KMS-11 (cell line): ENCODE data around the gene CARD10.

Source experiments
- H2AFZ ChIP-seq: fragments of 200-600 bp; sonication (generic); 2 replicates; pipeline ENCODE4 v1.6.1; 2016; ENCODE audit warnings: antibody characterized with exemption, mixed run types, low read depth
- H3K27ac ChIP-seq: fragments of 200-600 bp; sonication (generic); 2 replicates; pipeline ENCODE4 v1.6.1; 2016; ENCODE audit warnings: mild to moderate bottlenecking, mixed run types
- H3K27me3 ChIP-seq: fragments of 200-600 bp; sonication (generic); 2 replicates; pipeline ENCODE4 v1.6.1; 2017; ENCODE audit warnings: mild to moderate bottlenecking, low read depth, mixed run types, moderate library complexity; ENCODE audit not compliant: insufficient read depth
- H3K36me3 ChIP-seq: fragments of 200-600 bp; sonication (generic); 2 replicates; pipeline ENCODE4 v1.6.1; 2017; ENCODE audit warnings: mild to moderate bottlenecking, mixed run types; ENCODE audit not compliant: insufficient read depth
- H3K4me1 ChIP-seq: fragments of 200-600 bp; sonication (generic); 2 replicates; pipeline ENCODE4 v1.6.1; 2016; ENCODE audit warnings: mild to moderate bottlenecking, low read depth, mixed run types; ENCODE audit not compliant: poor library complexity, severe bottlenecking
- H3K4me2 ChIP-seq: fragments of 200-600 bp; sonication (generic); 2 replicates; pipeline ENCODE4 v1.7.0; 2016; ENCODE audit warnings: mild to moderate bottlenecking, mixed run types
- H3K4me3 ChIP-seq: fragments of 200-600 bp; sonication (generic); IDR thresholded peaks from 2 replicates; pipeline ENCODE4 v1.6.1; 2017; ENCODE audit warnings: low read depth, low read length, mixed read lengths; ENCODE audit not compliant: insufficient read depth
- H3K79me2 ChIP-seq: fragments of 200-600 bp; sonication (generic); 2 replicates; pipeline ENCODE4 v1.6.1; 2016; ENCODE audit warnings: low read depth, mixed run types; ENCODE audit not compliant: insufficient read depth
- H3K9ac ChIP-seq: fragments of 200-600 bp; sonication (generic); 2 replicates; pipeline ENCODE4 v1.6.1; 2016; ENCODE audit warnings: mild to moderate bottlenecking, mixed run types
- H4K20me1 ChIP-seq: fragments of 200-600 bp; sonication (generic); 2 replicates; pipeline ENCODE4 v1.6.1; 2016; ENCODE audit warnings: mild to moderate bottlenecking, mixed run types; ENCODE audit not compliant: insufficient read depth
- CTCF ChIP-seq: fragments of 200-600 bp; sonication (generic); conservative IDR thresholded peaks from 2 replicates; pipeline ENCODE4 v1.6.1; 2017; ENCODE audit warnings: low read depth, mild to moderate bottlenecking, antibody characterized with exemption, low read length, moderate library complexity, mixed read lengths

The CARD10 gene

GRCh38 chr22:37566329-37566837, 47.2 kb upstream of the CARD10 start:
- TF ChIP-seq CTCF, result no peak

GRCh38 chr22:37565830-37566229, 46.6 kb upstream of the CARD10 start:
- H3K4me2 ChIP-seq, result no peak overlapping the region
- H3K4me3 ChIP-seq, result no peak overlapping the region
- H3K36me3 ChIP-seq, result no peaks in the 10 kb centered on the region
- no peak overlapping the region for H3K9ac ChIP-seq
- no peak overlapping the region for H3K27ac ChIP-seq
- no peaks in the 10 kb centered on the region for H4K20me1 ChIP-seq
- no peaks in the 10 kb centered on the region for H3K79me2 ChIP-seq
- peaks cover 51% of the 10 kb centered on the region for H3K27me3 ChIP-seq
- no peak for TF ChIP-seq CTCF
- peaks cover 16% of the 10 kb centered on the region for H3K4me1 ChIP-seq
- H2AFZ ChIP-seq, result no peak overlapping the region

More at GRCh38 chr22:37566329-37566837, 47.2 kb upstream of the CARD10 start:
- no peaks in the 10 kb centered on the region for H4K20me1 ChIP-seq
- H3K27ac ChIP-seq, result no peak overlapping the region
- H3K9ac ChIP-seq, result no peak overlapping the region
- H2AFZ ChIP-seq, result no peak overlapping the region
- no peaks in the 10 kb centered on the region for H3K79me2 ChIP-seq
- H3K4me1 ChIP-seq, result peaks cover 15% of the 10 kb centered on the region
- peak overlapping the region; percentile 29; the same call in 1 of the 2 replicates for H3K4me2 ChIP-seq
- H3K36me3 ChIP-seq, result no peaks in the 10 kb centered on the region
- peaks cover 46% of the 10 kb centered on the region for H3K27me3 ChIP-seq
- no peak overlapping the region for H3K4me3 ChIP-seq

GRCh38 chr22:37564111-37564711, 45.0 kb upstream of the CARD10 start:
- Histone ChIP-seq H3K79me2 (no peaks in the 10 kb centered on the region), H3K27ac (no peak overlapping the region), H3K27me3 (peaks cover 47% of the 10 kb centered on the region), H4K20me1 (no peaks in the 10 kb centered on the region), H3K4me2 (no peak overlapping the region), H3K4me1 (peaks cover 16% of the 10 kb centered on the region), H3K9ac (no peak overlapping the region), H2AFZ (no peak overlapping the region), H3K36me3 (no peaks in the 10 kb centered on the region), H3K4me3 (no peak overlapping the region)
- no peak for TF ChIP-seq CTCF

GRCh38 chr22:37563153-37564081, 44.2 kb upstream of the CARD10 start:
- no peak overlapping the region for H3K4me3 ChIP-seq
- H3K79me2 ChIP-seq, result no peaks in the 10 kb centered on the region
- H3K9ac ChIP-seq, result no peak overlapping the region
- no peak for TF ChIP-seq CTCF
- no peak overlapping the region for H2AFZ ChIP-seq
- no peaks in the 10 kb centered on the region for H4K20me1 ChIP-seq
- H3K4me1 ChIP-seq, result peaks cover 16% of the 10 kb centered on the region
- H3K4me2 ChIP-seq, result no peak overlapping the region
- no peak overlapping the region for H3K27ac ChIP-seq
- H3K36me3 ChIP-seq, result no peaks in the 10 kb centered on the region
- H3K27me3 ChIP-seq, result peaks cover 50% of the 10 kb centered on the region
